GM23338 (cell line): ENCODE data around the gene CRADD. TPM values are rescaled to one million over a fixed set of nuclear protein-coding genes. Genes with fewer than 3 reads are reported as not detected.

Experiments used
- ATAC-seq: fragments of 200-7000 bp; cut with Tn5 transposase; 3 replicates; pipeline ENCODE4 v1.9.1; 2020
- DNase-seq: peaks from one replicate; pipeline ENCODE4 v3.0.0-alpha.2; 2015; ENCODE audit warnings: low spot score
- H2AFZ ChIP-seq: fragments of 200-600 bp; sonication (generic); 2 replicates; pipeline ENCODE4 v1.8.0; 2016; ENCODE audit warnings: antibody characterized with exemption, mild to moderate bottlenecking, moderate library complexity
- H3F3A ChIP-seq: fragments of 200-600 bp; sonication (generic); replicated peaks from 2 replicates; pipeline ENCODE4 v1.8.0; 2017; ENCODE audit warnings: antibody characterized with exemption, mixed run types, low read depth
- H3K27ac ChIP-seq: fragments of 200-600 bp; sonication (generic); 2 replicates; pipeline ENCODE4 v1.6.1; 2016; ENCODE audit warnings: low read depth
- H3K27me3 ChIP-seq: fragments of 200-600 bp; sonication (generic); 2 replicates; pipeline ENCODE4 v1.8.0; 2016; ENCODE audit warnings: mild to moderate bottlenecking, mixed run types, moderate library complexity; ENCODE audit not compliant: insufficient read depth
- H3K36me3 ChIP-seq: fragments of 200-600 bp; sonication (generic); 2 replicates; pipeline ENCODE4 v1.8.0; 2016; ENCODE audit warnings: mild to moderate bottlenecking; ENCODE audit not compliant: insufficient read depth
- H3K4me1 ChIP-seq: fragments of 200-600 bp; sonication (generic); 2 replicates; pipeline ENCODE4 v1.8.0; 2016; ENCODE audit warnings: mild to moderate bottlenecking, moderate library complexity; ENCODE audit not compliant: insufficient read depth
- H3K4me2 ChIP-seq: fragments of 200-600 bp; sonication (generic); 2 replicates; pipeline ENCODE4 v1.7.1; 2017; ENCODE audit warnings: mixed run types
- H3K4me3 ChIP-seq: fragments of 200-600 bp; sonication (generic); 2 replicates; pipeline ENCODE4 v1.6.1; 2016; ENCODE audit warnings: mixed run types
- H3K79me2 ChIP-seq: fragments of 200-600 bp; sonication (generic); replicated peaks from 2 replicates; pipeline ENCODE4 v1.8.0; 2017; ENCODE audit warnings: mild to moderate bottlenecking; ENCODE audit not compliant: insufficient read depth
- H3K9me2 ChIP-seq: fragments of 200-600 bp; sonication (generic); 2 replicates; pipeline ENCODE4 v1.8.0; 2017; ENCODE audit not compliant: insufficient read depth
- H4K20me1 ChIP-seq: fragments of 200-600 bp; sonication (generic); replicated peaks from 2 replicates; pipeline ENCODE4 v1.8.0; 2017; ENCODE audit warnings: mild to moderate bottlenecking; ENCODE audit not compliant: insufficient read depth
- H3K27ac Mint-ChIP-seq: 2 replicates; pipeline ENCODE4 v1.8.0; 2020; ENCODE audit warnings: inconsistent platforms, mild to moderate bottlenecking, moderate library complexity, mixed read lengths
- H3K27me3 Mint-ChIP-seq: 3 replicates; pipeline ENCODE4 v1.8.0; 2022; ENCODE audit warnings: low read depth, mild to moderate bottlenecking, moderate library complexity, mixed read lengths, inconsistent platforms; ENCODE audit not compliant: insufficient read depth, poor library complexity
- H3K36me3 Mint-ChIP-seq: 3 replicates; pipeline ENCODE4 v1.8.0; 2021; ENCODE audit warnings: low read depth, mild to moderate bottlenecking, inconsistent platforms, moderate library complexity, mixed read lengths
- H3K4me1 Mint-ChIP-seq: 3 replicates; pipeline ENCODE4 v1.8.0; 2020; ENCODE audit warnings: mild to moderate bottlenecking, inconsistent platforms, mixed read lengths
- H3K4me3 Mint-ChIP-seq: 3 replicates; pipeline ENCODE4 v1.8.0; 2021; ENCODE audit warnings: moderate library complexity, mild to moderate bottlenecking, inconsistent platforms, mixed read lengths
- H3K9me3 Mint-ChIP-seq: 3 replicates; pipeline ENCODE4 v1.8.0; 2020; ENCODE audit warnings: moderate library complexity, mild to moderate bottlenecking, inconsistent platforms, mixed read lengths
- CREB1 ChIP-seq: fragments of 250-450 bp; sonication (Bioruptor Pico); IDR thresholded peaks from 2 replicates; pipeline ENCODE4 v1.5.0; 2020; ENCODE audit warnings: low read depth, mild to moderate bottlenecking, moderate library complexity
- EZH2 ChIP-seq: fragments of 200-600 bp; sonication (generic); IDR thresholded peaks from one replicate; pipeline ENCODE4 v1.8.0; 2017; ENCODE audit warnings: antibody characterized with exemption, mild to moderate bottlenecking, low read depth; ENCODE audit not compliant: unreplicated experiment
- EZH2phosphoT487 ChIP-seq: fragments of 200-600 bp; sonication (generic); IDR thresholded peaks from one replicate; pipeline ENCODE4 v1.8.1; 2018; ENCODE audit warnings: antibody characterized with exemption; ENCODE audit not compliant: unreplicated experiment
- JUNB ChIP-seq: IDR thresholded peaks from one replicate; pipeline ENCODE4 v1.6.1; 2016; ENCODE audit warnings: antibody characterized with exemption; ENCODE audit not compliant: unreplicated experiment
- NANOG ChIP-seq: IDR thresholded peaks from 2 replicates; pipeline ENCODE4 v1.6.1; 2016; ENCODE audit warnings: antibody characterized with exemption, borderline replicate concordance
- POLR2AphosphoS5 ChIP-seq: IDR thresholded peaks from 2 replicates; pipeline ENCODE4 v1.6.1; 2016; ENCODE audit warnings: antibody characterized with exemption, low read depth
- STAT1 ChIP-seq: IDR thresholded peaks from one replicate; pipeline ENCODE4 v1.6.1; 2016; ENCODE audit warnings: antibody characterized with exemption; ENCODE audit not compliant: unreplicated experiment
- ZNF114 ChIP-seq: fragments of 250-450 bp; sonication (Bioruptor Pico); IDR thresholded peaks from 2 replicates; pipeline ENCODE4 v1.5.0; 2020; ENCODE audit warnings: mild to moderate bottlenecking, moderate library complexity
- ZNF331 ChIP-seq: fragments of 250-450 bp; sonication (Bioruptor Pico); IDR thresholded peaks from 2 replicates; pipeline ENCODE4 v1.5.0; 2020; ENCODE audit warnings: low read depth, mild to moderate bottlenecking, moderate library complexity
- polyA plus RNA-seq: library from polyadenylated mRNA; unstranded; fragments of >200 nt; fragmentation: Nextera tagmentation; extraction: Ambion mirVana; gene quantifications from 2 replicates; pipeline ENCODE4 v1.2.1, GENCODE V29; 2016
- total RNA-seq: library from RNA; depleted of rRNA; stranded (reverse); fragments of >200 nt; shearing (Covaris generic); gene quantifications from 2 replicates; pipeline ENCODE4 v1.2.3, GENCODE V29; 2014
- TF ChIP-seq, protein P1 (sequence below): IDR thresholded peaks from one replicate; pipeline ENCODE4 v1.6.1; 2018; ENCODE audit warnings: antibody characterized with exemption; ENCODE audit not compliant: unreplicated experiment
- TF ChIP-seq, protein P2 (sequence below): IDR thresholded peaks from 2 replicates; pipeline ENCODE4 v1.6.1; 2016; ENCODE audit warnings: antibody characterized with exemption

CRADD gene
- total and polyA plus RNA-seq, 2 experiments from 2014 or later = 6.3 to 27.9 TPM

DNA sequence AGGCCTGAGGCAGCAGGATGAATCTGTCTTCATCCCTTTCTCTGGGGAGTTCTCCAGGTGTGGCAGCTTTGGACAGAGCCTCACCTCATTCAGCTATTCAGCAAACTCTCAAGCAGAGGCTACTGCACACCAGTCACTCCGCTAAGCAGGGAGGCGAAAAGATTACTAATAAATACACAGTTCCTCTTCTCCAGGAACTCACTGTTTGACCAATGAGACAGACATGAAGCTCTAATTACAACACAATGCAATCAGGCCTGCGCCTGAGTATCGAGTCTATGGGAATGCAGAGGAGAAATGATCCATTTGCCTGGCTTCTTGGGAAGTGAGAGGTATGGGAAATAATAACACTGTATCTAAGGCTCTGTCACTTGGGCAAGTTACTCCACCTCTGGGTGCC lies 178.1 kb downstream of the CRADD start:
- no peak for DNase-seq
- Histone ChIP-seq H3F3A (no peaks in the 10 kb centered on the region), H3K27me3 (no peaks in the 10 kb centered on the region), H3K27ac (no peak overlapping the region), H3K4me3 (no peak overlapping the region), H4K20me1 (no peaks in the 10 kb centered on the region), H3K79me2 (no peaks in the 10 kb centered on the region), H3K9me2 (no peaks in the 10 kb centered on the region), H3K4me1 (no peaks in the 10 kb centered on the region; the same call in 1 of the 2 replicates), H2AFZ (no peak overlapping the region), H3K36me3 (no peaks in the 10 kb centered on the region), H3K4me2 (no peak overlapping the region)
- no peak overlapping the region for H3K27ac Mint-ChIP-seq
- H3K36me3 Mint-ChIP-seq = no peaks in the 10 kb centered on the region
- no peak for TF ChIP-seq ZNF331 (CRISPR knock-in tag)
- TF ChIP-seq POLR2AphosphoS5 = no peak
- TF ChIP-seq, protein P1, sequence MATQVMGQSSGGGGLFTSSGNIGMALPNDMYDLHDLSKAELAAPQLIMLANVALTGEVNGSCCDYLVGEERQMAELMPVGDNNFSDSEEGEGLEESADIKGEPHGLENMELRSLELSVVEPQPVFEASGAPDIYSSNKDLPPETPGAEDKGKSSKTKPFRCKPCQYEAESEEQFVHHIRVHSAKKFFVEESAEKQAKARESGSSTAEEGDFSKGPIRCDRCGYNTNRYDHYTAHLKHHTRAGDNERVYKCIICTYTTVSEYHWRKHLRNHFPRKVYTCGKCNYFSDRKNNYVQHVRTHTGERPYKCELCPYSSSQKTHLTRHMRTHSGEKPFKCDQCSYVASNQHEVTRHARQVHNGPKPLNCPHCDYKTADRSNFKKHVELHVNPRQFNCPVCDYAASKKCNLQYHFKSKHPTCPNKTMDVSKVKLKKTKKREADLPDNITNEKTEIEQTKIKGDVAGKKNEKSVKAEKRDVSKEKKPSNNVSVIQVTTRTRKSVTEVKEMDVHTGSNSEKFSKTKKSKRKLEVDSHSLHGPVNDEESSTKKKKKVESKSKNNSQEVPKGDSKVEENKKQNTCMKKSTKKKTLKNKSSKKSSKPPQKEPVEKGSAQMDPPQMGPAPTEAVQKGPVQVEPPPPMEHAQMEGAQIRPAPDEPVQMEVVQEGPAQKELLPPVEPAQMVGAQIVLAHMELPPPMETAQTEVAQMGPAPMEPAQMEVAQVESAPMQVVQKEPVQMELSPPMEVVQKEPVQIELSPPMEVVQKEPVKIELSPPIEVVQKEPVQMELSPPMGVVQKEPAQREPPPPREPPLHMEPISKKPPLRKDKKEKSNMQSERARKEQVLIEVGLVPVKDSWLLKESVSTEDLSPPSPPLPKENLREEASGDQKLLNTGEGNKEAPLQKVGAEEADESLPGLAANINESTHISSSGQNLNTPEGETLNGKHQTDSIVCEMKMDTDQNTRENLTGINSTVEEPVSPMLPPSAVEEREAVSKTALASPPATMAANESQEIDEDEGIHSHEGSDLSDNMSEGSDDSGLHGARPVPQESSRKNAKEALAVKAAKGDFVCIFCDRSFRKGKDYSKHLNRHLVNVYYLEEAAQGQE = no peak
- no peak for TF ChIP-seq CREB1
- no peak for TF ChIP-seq EZH2
- no peak for TF ChIP-seq NANOG
- no peak for TF ChIP-seq STAT1
- TF ChIP-seq ZNF114 (CRISPR knock-in tag) = no peak
- no peak for TF ChIP-seq JUNB
- no peak overlapping the region for H3K4me3 Mint-ChIP-seq
- H3K27me3 Mint-ChIP-seq = no peaks in the 10 kb centered on the region
- no peaks in the 10 kb centered on the region for H3K9me3 Mint-ChIP-seq
- no peak for ATAC-seq
- peaks cover 12% of the 10 kb centered on the region; the same call in 2 of the 3 replicates for H3K4me1 Mint-ChIP-seq

DNA sequence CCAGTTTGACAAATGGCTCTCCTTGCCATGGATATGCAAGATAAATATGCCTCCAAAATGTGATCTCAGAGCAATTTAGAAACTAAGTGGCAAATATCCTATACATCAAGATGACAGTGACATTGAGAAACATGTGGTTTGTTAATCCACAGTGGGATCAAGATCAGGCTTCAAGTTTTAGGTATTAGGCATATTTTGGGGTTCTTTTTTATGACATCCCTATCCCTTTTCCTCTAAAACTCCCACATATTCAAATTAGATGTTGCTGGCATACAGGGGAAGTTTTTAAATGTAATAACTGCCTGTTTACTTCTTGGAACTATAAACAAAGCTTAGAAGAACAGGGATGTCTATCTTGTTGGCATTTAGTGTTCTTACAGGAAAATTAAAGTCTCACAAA lies 179.4 kb downstream of the CRADD start:
- H3K4me1 Mint-ChIP-seq = peaks cover 12% of the 10 kb centered on the region; the same call in 2 of the 3 replicates
- H3K27me3 Mint-ChIP-seq = no peaks in the 10 kb centered on the region
- no peak overlapping the region for H3K27ac Mint-ChIP-seq
- Histone ChIP-seq H3K4me2 (no peak overlapping the region), H2AFZ (no peak overlapping the region), H4K20me1 (no peaks in the 10 kb centered on the region), H3K36me3 (no peaks in the 10 kb centered on the region), H3K4me1 (no peaks in the 10 kb centered on the region; the same call in 1 of the 2 replicates), H3K27me3 (no peaks in the 10 kb centered on the region), H3K79me2 (no peaks in the 10 kb centered on the region), H3F3A (no peaks in the 10 kb centered on the region), H3K9me2 (0 out of 2 replicates have a peak, but pooled peaks cover 3% of the 10 kb centered on the region), H3K4me3 (no peak overlapping the region), H3K27ac (no peak overlapping the region)
- H3K9me3 Mint-ChIP-seq = no peaks in the 10 kb centered on the region
- DNase-seq (no peak), ATAC-seq (no peak)
- TF ChIP-seq ZNF114 (CRISPR knock-in tag) (no peak), POLR2AphosphoS5 (no peak), NANOG (no peak), EZH2phosphoT487 (no peak)
- TF ChIP-seq, protein P2, sequence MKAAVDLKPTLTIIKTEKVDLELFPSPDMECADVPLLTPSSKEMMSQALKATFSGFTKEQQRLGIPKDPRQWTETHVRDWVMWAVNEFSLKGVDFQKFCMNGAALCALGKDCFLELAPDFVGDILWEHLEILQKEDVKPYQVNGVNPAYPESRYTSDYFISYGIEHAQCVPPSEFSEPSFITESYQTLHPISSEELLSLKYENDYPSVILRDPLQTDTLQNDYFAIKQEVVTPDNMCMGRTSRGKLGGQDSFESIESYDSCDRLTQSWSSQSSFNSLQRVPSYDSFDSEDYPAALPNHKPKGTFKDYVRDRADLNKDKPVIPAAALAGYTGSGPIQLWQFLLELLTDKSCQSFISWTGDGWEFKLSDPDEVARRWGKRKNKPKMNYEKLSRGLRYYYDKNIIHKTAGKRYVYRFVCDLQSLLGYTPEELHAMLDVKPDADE = no peak
- no peak overlapping the region for H3K4me3 Mint-ChIP-seq
- H3K36me3 Mint-ChIP-seq = no peaks in the 10 kb centered on the region
